AG09319 (cell line): ENCODE results near the gene VPS13D.
"Not testable (repeated sequence)": the region's sequence is repeated elsewhere in the genome, so short reads cannot be mapped to it uniquely, and the experiment has no call there.

Experiments
- DNase-seq: peaks from one replicate; pipeline ENCODE4 v3.0.0-alpha.2; 2010; ENCODE audit warnings: low read depth; ENCODE audit errors: extremely low read depth
- TF ChIP-seq, protein P1 (sequence below): IDR thresholded peaks from 2 replicates; pipeline ENCODE4 v1.5.1; 2011; ENCODE audit warnings: low read depth, mild to moderate bottlenecking, inconsistent platforms, low read length, moderate library complexity

The VPS13D gene

DNA sequence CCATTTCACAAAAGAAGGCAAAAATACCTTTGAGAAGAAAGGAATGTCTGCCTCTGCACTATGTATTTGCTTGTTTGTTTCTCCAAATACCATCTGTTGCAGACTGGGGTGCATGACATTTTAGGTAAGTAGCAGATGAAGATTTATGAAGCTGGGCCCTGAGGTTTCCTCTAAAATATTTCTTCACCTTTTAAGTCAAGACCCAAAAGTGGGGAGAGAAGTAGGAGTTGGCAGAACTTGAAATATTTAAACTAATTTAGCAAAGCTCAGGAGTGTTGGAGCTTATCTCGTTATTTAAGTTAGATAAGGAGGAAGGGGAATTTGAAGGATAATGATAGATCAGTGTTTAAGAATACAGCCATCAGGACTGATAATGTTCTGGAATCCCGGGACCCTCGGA, 235.3 kb downstream of the VPS13D start:
- no peak for DNase-seq
- TF ChIP-seq, protein P1, sequence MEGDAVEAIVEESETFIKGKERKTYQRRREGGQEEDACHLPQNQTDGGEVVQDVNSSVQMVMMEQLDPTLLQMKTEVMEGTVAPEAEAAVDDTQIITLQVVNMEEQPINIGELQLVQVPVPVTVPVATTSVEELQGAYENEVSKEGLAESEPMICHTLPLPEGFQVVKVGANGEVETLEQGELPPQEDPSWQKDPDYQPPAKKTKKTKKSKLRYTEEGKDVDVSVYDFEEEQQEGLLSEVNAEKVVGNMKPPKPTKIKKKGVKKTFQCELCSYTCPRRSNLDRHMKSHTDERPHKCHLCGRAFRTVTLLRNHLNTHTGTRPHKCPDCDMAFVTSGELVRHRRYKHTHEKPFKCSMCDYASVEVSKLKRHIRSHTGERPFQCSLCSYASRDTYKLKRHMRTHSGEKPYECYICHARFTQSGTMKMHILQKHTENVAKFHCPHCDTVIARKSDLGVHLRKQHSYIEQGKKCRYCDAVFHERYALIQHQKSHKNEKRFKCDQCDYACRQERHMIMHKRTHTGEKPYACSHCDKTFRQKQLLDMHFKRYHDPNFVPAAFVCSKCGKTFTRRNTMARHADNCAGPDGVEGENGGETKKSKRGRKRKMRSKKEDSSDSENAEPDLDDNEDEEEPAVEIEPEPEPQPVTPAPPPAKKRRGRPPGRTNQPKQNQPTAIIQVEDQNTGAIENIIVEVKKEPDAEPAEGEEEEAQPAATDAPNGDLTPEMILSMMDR = no peak

DNA sequence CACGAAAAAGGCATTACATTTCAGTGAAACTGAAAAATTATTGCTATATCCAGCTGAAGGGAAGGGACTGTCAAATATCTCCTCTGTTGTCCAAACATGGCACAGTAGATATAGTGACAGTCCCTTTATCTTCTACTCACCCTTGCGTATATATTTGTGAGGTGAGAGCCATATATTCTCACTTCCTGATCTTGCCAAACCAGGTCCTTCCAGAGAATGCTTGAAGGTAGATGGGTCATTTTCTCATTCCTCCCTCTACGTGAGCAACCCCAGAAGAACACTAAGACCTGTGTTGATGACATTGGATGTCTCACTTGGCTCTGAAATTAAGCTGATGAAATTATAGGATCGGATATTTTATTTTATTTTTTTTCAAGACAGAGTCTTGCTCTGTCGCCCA, 237.0 kb downstream of the VPS13D start:
- no peak for DNase-seq
- TF ChIP-seq, protein P1 = no peak

DNA sequence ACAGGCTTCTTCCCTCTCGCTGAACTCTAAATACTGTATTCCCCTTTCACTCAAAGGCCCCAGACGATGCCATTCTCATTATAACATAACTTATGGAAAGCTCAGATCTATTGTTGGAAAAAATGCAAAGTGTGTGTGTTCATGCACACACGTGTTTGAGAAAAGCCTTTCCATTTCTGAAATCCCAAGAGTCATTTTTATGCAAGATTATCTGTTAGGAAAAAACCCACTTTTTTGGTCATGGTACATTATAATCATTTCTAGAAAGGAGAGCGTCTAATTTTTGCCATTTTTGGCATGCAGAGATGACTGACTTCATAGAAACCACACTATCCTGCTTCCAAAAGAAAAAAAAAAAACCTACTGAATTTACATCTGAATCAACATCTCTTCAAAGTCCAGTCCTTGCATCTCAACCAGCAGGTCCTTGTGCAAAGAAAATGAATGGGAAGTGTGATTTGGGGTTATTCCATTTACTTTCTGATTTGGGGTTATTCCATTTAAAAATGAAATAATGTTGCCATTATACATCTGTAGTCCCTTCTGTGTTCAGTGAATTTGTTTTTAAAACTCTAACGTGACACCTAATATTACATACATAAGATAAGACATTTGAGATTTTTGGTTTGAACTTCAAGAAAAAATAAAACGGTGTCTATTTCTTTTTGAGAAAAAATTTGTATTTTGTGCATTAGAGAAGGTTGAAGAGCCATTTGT, 237.9 kb downstream of the VPS13D start:
- TF ChIP-seq, protein P1 = no peak
- no peak for DNase-seq

DNA sequence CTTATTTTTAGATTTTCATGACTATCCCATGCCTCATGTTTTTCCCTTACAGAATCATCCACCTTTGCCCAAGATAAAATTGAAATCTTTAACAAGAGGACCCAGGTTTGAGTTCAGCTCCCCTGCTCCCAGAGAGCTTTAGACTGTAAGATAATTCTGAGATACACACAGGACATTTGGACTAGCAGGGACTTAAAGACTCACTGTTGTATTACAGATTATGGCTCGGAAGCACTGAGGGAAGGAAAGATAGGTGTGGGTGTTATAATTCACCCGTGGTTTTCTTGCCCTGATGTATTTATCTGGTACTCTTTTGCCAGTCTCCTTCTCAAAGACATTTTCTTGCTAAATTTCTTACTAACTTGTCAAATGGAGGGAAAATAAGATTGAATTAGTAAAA, 238.5 kb downstream of the VPS13D start:
- TF ChIP-seq, protein P1 = no peak
- no peak for DNase-seq

DNA sequence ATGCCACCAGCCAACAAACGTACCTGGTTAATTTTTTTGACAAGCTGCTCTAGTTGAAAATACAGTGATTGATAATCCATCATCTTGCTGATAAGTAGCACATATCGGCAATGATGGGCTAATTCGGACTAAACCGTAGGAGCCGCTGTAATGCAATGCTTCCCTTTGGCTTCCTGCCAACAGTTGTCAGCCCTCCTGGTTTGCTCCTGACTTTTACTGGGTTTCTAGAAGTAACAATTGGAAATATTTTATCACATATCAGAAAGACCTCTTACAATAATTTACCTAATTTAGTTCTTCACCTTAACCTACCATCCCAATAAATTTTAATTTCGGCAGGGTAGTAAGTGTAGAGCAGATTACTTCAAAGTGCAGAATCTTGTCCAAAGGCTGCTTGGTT, 239.7 kb downstream of the VPS13D start:
- TF ChIP-seq, protein P1 = no peak
- DNase-seq = no peak

DNA sequence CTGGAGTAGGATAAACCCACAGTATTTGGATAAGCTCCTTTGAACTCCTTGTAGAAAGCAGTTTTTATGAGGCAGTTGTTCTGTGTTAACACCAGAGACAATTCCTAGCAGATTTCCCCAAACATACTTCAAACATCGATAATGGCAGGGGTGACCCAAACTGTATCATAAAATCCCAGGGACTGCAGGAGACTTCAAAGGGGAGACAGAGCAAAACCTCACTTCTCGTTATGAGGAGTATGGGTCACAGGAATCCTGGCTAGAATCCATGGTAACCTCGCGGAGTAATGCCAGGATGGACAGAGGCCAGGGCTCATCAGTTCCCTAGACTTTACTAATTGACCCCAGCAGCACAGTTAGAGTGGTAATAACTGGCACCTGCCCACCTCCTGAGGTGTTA, 240.2 kb downstream of the VPS13D start:
- DNase-seq = no peak

DNA sequence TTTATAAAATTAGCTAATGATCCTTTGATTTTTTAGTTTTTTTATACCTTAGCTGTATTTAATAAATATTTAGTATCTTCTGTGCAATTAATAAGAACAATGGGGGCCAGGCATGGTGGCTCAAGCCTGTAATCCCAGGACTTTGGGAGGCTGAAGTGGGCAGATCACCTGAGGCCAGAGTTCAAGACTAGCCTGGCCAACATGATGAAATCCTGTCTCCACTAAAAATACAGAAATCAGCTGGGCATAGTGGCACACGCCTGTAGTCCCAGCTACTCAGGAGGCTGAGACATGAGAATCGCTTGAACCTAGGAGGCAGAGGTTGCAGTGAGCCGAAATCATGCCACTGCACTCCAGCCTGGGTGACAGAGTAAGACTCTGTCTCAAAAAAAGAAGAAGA, 241.1 kb downstream of the VPS13D start:
- not testable (repeated sequence) for DNase-seq

More for the DNA sequence above, 240.2 kb downstream of the VPS13D start:
- TF ChIP-seq, protein P1 = no peak
